Chondrocyte (in vitro differentiated cells): ENCODE data around the gene MCM3AP. TPM values are rescaled to one million over a fixed set of nuclear protein-coding genes. Genes with fewer than 3 reads are reported as not detected.
"Not testable (repeated sequence)": the region's sequence is repeated elsewhere in the genome, so short reads cannot be mapped to it uniquely, and the experiment has no call there.

Experiments used
- DNase-seq: peaks from one replicate; pipeline ENCODE4 v3.0.0; 2021; ENCODE audit warnings: mixed read lengths, low spot score
- H3K27ac Mint-ChIP-seq: one replicate; pipeline ENCODE4 v1.8.0; 2021; ENCODE audit warnings: mild to moderate bottlenecking, moderate library complexity, mixed read lengths; ENCODE audit not compliant: unreplicated experiment
- H3K27me3 Mint-ChIP-seq: 2 replicates; pipeline ENCODE4 v1.8.0; 2021; ENCODE audit warnings: low read depth, mixed read lengths
- H3K36me3 Mint-ChIP-seq: 2 replicates; pipeline ENCODE4 v1.8.0; 2021; ENCODE audit warnings: low read depth, mixed read lengths
- H3K4me1 Mint-ChIP-seq: 2 replicates; pipeline ENCODE4 v1.8.0; 2021; ENCODE audit warnings: low read depth, mild to moderate bottlenecking, mixed read lengths
- H3K4me3 Mint-ChIP-seq: one replicate; pipeline ENCODE4 v1.8.0; 2021; ENCODE audit warnings: mild to moderate bottlenecking, moderate library complexity, mixed read lengths; ENCODE audit not compliant: unreplicated experiment
- H3K9me3 Mint-ChIP-seq: 2 replicates; pipeline ENCODE4 v1.8.0; 2021; ENCODE audit warnings: low read depth, mixed read lengths
- total RNA-seq: library from RNA; stranded (reverse); gene quantifications from 3 replicates; pipeline ENCODE4 v1.2.1, GENCODE V29; 2021
- TF ChIP-seq, protein P1 (sequence below): fragments of 200-600 bp; sonication (generic); IDR thresholded peaks from 2 replicates; pipeline ENCODE4 v1.5.0; 2021; ENCODE audit warnings: antibody characterized with exemption, mild to moderate bottlenecking, moderate library complexity

Gene MCM3AP
- total RNA-seq, 1 donor from 2014 or later = 86.4 TPM

- Mint-ChIP-seq H3K4me3 (peak overlapping the region; percentile 89), H3K36me3 (peaks cover 4% of the 10 kb centered on the region), H3K9me3 (no peaks in the 10 kb centered on the region), H3K27me3 (no peaks in the 10 kb centered on the region), H3K27ac (peak overlapping the region; percentile 95), H3K4me1 (peaks cover 48% of the 10 kb centered on the region)
- TF ChIP-seq, protein P1, sequence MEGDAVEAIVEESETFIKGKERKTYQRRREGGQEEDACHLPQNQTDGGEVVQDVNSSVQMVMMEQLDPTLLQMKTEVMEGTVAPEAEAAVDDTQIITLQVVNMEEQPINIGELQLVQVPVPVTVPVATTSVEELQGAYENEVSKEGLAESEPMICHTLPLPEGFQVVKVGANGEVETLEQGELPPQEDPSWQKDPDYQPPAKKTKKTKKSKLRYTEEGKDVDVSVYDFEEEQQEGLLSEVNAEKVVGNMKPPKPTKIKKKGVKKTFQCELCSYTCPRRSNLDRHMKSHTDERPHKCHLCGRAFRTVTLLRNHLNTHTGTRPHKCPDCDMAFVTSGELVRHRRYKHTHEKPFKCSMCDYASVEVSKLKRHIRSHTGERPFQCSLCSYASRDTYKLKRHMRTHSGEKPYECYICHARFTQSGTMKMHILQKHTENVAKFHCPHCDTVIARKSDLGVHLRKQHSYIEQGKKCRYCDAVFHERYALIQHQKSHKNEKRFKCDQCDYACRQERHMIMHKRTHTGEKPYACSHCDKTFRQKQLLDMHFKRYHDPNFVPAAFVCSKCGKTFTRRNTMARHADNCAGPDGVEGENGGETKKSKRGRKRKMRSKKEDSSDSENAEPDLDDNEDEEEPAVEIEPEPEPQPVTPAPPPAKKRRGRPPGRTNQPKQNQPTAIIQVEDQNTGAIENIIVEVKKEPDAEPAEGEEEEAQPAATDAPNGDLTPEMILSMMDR = no peak
- no peak for DNase-seq
Observed at GRCh38 chr21:46226146-46226545, 59.3 kb downstream of the MCM3AP start.

DNA sequence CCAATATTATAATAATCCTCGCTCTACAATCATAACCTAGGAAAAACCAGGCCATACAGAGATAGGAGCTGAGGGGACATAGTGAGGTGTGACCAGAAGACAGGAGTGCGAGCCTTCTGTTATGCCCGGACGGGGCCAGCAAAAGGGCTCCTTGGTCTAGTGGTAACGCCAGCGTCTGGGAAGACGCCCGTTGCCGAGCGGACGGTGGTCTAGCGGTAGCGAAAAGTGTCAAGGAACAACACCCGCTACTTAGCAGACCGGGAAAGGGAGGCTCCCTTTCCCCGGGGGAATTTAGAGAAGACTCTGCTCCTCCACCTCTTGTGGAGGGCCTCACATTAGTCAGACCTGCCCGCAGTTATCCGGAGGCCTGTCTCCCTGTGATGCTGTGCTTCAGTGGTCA is 61.8 kb downstream of the MCM3AP start:
- H3K4me1 Mint-ChIP-seq = peaks cover 39% of the 10 kb centered on the region
- H3K36me3 Mint-ChIP-seq = peaks cover 17% of the 10 kb centered on the region
- DNase-seq, H3K27ac Mint-ChIP-seq, H3K27me3 Mint-ChIP-seq, H3K4me3 Mint-ChIP-seq, H3K9me3 Mint-ChIP-seq: not testable (repeated sequence)

DNA sequence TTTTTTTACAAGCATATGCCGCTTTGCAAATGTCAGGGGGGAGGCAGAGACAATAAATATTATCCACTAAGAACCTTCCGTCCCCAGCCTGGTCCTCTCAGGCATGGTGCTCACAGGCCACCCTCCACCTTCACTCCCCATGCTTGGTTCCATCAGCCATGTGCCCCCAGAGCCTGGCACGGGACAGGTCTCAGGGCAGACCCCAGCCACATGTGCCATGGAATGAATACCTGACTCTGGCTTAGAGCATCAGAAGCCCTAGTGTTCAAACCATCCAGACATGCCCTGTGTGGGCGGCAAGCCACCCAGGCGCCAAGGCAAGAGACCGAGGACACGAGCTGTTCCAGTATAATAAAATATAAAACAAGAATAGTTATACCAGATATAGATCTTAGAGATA is 62.2 kb downstream of the MCM3AP start:
- H3K27ac Mint-ChIP-seq = no peak overlapping the region
- TF ChIP-seq, protein P1 = no peak
- no peak overlapping the region for H3K4me3 Mint-ChIP-seq
- peaks cover 39% of the 10 kb centered on the region for H3K4me1 Mint-ChIP-seq
- no peaks in the 10 kb centered on the region for H3K27me3 Mint-ChIP-seq
- H3K36me3 Mint-ChIP-seq = peaks cover 17% of the 10 kb centered on the region
- DNase-seq = no peak
- H3K9me3 Mint-ChIP-seq = no peaks in the 10 kb centered on the region

GRCh38 chr21:46222436-46223116 is 62.8 kb downstream of the MCM3AP start:
- Mint-ChIP-seq H3K4me1 (peaks cover 36% of the 10 kb centered on the region), H3K27ac (no peak overlapping the region), H3K4me3 (no peak overlapping the region), H3K36me3 (peaks cover 17% of the 10 kb centered on the region), H3K27me3 (no peaks in the 10 kb centered on the region), H3K9me3 (no peaks in the 10 kb centered on the region)
- peak; percentile 65 for DNase-seq
- TF ChIP-seq, protein P1 = no peak

- Mint-ChIP-seq H3K4me1 (peaks cover 28% of the 10 kb centered on the region), H3K27ac (no peak overlapping the region), H3K9me3 (no peaks in the 10 kb centered on the region), H3K36me3 (peaks cover 17% of the 10 kb centered on the region), H3K4me3 (no peak overlapping the region), H3K27me3 (no peaks in the 10 kb centered on the region)
- peak; percentile 51 for DNase-seq
- TF ChIP-seq, protein P1 = no peak
Observed at GRCh38 chr21:46221664-46222435, 63.6 kb downstream of the MCM3AP start.
